ENCODE measurements around the gene JMJD7.

The JMJD7 gene

DNA sequence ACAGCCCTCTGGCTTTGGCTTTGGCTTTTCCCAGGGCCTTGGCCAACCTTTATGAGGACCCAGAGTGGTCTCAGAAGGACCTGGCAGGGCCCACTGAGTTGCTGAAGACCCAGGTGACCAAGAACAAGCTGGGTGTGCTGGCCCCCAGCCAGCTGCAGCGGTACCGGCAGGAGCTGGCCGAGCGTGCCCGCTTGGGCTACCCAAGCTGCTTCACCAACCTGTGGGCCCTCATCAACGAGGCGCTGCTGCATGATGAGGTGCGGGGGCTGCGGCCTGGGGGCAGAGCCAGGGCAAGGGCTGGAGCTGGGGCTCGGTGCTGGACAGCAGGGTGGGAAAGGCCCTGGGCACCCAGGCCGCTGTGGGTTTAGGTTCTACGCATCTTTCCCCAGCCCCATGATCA lies 16.9 kb downstream of the JMJD7 start:
- no peak for DNase-seq (ENCODE audit: low spot score)

DNA sequence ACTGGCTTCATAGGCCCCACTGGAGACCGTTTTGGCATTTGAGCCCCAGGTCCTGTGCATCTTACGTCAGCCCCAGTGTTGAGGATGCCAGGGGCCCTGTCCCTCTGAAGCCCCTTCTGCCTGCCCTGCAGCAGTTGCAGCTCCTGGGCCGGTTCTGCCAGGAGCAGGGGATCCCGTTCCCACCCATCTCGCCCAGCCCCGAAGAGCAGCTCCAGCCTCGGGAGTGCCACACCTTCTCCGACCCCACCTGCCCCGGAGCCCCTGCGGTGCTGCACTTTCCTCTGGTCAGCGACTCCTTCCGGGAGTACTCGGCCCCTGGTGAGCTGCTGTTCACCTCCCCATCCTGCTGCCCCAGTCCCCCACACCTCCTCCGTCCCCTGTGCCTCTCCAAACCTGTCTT lies 19.3 kb downstream of the JMJD7 start:
- DNase-seq (ENCODE audit: low spot score): no peak

DNA sequence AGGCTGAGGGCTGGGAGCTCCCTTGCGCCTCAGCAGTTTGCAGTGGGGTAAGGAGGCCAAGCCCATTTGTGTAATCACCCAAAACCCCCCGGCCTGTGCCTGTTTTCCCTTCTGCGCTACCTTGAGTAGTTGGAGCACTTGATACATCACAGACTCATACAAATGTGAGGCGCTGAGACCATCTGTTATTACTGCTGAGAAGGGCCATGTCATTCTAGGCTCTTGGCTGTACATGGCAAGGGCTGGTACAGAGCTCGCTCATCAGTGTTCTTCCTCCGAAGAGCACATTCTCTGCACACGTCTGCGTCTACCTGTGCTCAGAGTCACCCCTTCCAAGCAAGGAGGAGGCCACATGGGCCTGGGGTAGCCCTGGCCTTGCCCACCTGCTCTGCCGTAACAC lies 20.1 kb downstream of the JMJD7 start:
- DNase-seq (ENCODE audit: low spot score): no peak

DNA sequence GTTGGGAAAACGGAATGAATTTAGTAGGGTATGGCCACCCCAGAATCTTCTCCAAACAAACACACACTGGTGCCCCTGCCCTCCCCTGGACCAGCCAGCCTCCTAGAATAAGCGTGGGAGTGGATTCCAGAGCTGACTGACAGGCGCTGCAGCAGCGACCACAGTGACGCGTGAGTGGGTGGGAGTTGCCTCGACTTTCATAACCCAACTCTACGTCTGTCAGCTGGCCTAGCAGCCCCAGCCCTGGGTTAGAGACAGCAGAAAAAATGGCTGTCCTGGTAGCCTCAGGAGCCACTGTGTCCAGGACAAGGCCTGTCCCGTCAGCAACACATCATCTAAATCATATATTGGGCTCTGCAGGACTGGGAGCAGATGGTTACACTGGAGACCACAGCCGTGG lies 20.7 kb downstream of the JMJD7 start:
- no peak for DNase-seq (ENCODE audit: low spot score)

DNA sequence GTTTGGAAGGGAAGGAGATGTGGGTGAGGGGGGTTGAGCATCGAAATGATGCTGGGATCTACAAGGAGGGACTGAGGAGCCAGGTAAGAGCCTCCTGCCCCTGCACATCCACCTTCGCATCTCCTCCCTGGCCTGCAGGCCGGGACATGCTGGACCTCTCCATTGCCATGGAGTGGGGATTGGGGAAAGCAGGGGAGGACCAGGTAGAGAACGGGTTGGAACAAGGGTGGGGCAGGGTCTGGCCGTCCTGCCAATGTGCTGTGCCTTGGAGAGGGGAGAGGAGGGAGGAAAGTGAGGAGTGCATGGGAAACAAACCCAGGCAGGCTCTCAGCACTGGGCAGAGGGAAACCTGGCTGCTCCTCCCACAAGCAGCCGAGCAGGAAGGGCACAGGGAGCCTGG lies 21.3 kb downstream of the JMJD7 start:
- DNase-seq (ENCODE audit: low spot score): no peak

DNA sequence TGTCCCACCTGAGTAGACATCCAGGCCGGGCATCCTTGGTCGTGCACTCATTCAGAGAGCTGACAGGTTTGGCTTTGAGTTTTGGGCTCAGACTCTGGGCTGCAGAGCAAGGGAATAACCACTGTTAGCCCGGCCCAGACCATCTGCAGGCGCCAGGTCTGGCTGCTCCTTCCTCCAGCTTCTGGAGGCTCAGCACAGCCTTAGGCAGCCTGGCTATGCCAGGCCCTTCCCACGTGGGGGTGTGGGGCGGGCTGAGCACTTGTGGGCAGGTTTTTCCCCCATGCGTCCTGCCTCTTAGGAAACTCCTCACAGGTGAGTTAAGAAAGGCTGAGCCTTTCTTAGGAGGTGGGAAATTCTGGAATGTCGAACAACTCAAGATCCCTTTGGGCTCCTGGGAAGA lies 22.0 kb downstream of the JMJD7 start:
- no peak for DNase-seq (ENCODE audit: low spot score)

DNA sequence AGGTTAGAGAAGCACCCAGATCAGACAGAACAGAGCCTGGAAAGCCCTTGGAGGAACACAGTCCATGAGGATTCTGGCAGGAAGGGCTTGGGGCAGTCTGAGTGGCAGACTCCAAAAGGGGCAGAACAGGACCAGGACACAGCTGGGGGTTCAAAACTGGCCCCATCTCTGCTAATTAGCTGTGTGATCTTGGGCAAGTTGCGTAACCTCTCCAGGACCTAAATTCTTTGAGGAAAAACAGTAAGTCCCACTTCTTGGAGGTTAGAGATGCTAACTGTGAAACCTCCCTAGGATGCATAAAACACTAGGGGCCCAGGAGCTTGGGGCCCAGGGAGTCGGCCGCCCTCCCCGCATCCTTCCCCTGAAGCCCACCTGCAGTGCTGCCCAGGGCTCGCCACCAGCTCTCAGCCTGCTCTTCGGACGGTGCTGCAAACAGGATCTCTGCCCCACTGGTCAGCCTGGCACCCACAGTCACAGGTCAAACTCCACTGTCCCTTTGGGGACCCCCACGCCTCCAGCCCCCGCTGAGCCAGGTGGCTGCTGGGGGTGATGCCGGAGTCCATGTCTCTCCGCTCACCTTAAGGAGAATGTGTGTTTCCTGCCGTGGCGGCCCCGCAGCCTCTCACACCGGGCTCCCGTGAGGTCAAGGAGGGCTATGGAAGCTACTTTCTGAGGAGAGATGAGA lies 22.7 kb downstream of the JMJD7 start:
- no peak for DNase-seq (ENCODE audit: low spot score)

DNA sequence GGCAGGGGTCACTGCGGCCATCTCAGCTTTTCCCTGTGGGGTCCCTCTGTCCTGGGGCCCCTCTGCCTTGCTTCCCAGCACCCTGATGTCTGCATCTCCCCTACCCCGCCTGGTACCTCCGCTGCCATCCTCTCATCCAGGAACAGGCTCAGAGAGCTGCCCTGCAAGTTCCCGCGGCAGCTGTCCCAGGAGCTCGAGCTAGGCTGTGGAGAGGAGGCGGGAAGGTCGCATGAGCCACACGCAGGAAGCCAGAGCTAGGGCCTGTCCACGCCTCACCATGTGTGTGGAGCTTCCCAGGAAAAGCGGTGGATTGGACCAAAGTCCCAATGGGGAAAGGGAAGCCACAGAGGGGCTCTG lies 23.3 kb downstream of the JMJD7 start:
- DNase-seq (ENCODE audit: low spot score): no peak

DNA sequence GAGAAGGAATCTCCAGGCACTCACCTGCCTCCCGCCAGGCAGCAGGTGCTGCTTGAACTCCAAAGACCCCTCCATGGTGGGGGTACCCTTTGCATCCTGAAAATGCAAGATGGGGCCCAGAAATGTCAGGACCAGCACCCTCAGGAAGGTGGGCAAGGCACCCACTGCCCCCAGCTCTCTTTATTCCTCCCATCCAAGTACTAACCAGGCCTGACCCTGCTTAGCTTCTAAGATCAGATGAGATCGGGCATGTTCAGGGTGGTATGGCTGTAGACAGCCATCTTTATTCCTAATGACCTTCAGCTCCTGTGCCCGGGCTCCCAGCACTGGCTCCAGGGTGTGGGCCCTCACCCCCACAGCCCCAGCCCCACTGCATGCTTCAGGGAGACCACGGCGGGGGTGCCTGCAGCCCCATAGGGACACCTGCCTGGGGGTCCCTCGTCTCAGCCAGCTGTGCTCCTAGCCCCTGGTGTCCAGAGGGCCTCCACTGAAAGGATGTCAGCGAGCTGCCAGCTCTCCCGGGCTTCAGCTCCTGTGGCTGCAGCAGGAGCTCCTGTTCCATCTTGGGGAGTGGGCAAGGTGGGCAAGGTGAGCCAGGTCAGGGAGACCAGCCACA lies 24.0 kb downstream of the JMJD7 start:
- DNase-seq (ENCODE audit: low spot score): no peak

DNA sequence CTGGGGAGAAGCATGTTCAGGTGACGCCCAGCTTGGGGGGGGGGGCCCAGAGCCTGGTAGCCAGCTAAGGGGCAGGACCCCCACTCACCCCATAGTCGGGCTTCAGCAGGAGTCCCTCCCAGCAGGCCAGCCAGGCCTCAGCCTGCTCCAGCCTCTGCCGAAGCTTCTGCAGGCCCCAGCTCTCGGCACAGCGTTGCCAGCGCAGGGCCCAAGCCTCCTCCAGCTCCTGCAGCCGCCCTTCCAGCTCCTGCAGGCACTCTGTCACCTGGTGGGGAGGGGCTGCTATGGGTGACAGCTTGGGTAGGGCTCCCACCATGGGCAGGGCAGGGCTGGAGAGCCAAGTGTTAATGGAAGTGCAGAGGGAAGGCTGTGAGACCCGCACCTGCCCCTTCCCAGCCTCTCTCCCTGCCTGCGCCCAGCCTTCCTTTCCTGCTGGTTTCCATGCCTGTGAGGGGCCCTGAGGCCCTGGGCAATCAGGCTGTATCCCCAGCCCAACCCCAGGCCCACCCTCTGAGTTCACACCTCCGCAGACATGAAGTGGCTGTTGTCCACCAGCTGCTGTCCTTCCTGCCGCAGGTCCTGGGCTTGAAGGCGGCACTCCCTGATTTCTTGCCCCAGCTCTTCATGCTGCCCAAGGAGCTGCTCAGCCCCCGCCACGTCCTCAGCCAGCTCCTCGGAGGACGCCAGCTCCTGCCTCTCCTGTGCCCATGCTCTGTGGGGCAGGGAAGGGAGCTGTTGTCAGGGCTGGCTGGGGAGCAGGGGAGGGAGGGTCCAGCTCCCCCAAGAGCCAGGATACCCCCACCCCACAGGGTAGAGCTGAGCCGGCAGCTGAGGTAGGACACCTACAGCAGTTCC lies 25.1 kb downstream of the JMJD7 start:
- no peak for DNase-seq (ENCODE audit: low spot score)

DNA sequence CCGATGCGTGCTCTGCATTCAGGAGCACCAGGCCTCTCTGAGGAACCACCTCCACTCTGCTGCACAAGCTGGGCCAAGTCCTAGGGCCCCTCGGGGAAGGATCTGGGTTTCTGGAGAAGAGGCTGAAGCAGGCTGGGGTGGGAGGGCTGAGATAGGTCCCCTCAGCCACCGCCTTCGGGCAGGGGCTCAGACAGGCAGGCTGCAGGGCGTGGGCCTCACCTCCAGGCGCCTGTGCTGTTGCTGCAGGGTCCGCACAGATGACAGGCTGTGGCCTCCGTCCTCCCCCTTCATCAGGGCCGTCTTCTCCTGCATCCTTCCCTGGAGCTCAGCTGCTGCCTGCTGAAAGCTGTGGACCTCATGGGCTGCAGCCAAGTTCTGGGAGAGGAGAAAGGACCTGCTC lies 25.9 kb downstream of the JMJD7 start:
- no peak for DNase-seq (ENCODE audit: low spot score)

DNA sequence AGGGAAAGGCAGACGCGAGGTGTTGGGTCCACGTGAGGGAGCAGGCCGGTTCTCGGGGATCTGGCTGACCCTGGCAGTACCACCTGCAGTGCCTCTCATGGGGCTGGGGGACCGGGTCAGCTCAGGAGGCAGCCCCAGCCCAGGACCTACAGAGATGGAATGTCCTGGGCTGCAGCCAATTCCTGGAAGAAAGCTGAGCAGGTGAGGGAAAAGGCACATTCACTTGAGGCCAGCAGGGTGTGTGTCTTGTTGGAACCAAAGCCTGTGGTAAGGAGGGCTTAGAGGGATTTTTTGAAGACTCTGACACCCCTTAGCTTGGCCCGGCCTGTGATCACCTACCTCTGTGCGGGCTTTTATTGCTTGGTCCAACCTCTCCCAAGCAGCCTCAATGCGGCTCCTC lies 26.6 kb downstream of the JMJD7 start:
- no peak for DNase-seq (ENCODE audit: low spot score)

DNA sequence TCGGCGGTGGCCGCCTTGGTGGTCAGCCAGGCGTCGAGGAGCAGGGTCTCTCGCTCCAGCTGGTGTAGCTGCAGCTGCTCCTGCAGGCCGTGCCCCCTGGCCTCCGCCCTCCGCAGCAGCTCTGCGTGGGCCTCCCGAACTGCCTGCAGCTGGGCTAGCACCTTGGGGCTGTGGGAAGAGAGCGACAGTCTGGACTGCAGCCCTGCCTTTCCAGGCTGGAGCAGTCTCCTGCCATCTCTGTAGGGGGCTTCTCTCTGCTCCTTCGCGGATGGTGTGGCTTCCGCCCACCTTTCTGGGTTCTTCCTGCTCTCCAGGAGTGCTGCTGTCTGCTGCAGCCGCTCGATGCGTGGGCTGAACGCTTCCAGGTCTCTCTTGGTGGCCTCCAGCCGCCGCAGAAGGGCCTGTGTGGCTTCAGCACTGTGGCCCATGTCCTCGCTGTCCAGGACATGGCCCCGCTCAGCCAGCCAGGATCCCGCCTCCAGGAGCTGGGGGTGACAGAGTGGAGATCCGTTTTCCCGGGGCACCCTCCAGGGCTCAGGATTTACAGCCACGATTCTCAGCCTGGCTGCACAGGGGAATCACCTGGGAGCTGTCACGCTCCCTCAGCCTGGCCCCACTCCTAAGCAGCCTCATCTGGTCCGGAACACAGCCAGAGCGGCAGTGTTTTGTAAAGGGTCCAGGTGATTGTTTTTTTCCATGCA lies 27.5 kb downstream of the JMJD7 start:
- DNase-seq (ENCODE audit: low spot score): no peak

DNA sequence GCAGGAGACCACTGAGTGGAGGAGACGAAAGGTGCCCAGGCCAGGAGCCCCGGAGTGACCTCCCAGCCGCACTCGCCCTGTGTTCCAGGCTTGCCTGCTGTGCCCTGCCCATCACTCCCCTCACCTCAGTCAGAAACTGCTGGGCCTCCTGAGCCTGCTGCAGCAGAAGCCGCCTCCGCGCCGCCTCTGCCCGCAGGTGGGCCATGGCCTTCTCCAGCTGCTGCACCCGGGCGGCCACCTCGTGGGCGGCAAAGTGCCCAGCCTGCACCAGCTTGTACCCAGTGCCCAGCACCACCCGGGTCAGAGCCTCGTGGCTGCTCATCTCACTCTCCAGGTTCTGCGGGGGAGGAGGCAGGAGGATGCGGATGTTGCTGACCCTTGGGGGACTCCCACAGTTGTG lies 28.4 kb downstream of the JMJD7 start:
- no peak for DNase-seq (ENCODE audit: low spot score)

DNA sequence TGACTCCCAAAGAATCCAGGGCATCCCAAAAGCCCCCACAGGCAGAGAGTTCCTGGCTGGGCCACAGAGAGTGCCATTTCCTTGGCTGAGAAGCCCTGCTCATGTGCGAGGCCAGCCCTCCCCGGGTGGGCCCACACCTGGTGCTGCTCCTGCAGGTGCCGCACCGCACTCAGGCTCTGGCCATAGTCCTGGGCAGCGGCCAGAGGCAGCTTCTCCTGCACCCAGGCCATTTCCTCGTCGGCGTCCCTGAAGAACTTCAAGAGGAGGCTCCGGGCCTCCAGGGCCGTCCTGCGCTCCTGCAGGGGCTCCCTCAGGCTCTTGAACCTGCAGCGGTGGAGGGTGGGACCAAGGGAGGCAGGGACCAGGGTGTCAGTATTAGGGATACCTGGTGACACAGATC lies 28.8 kb downstream of the JMJD7 start:
- DNase-seq (ENCODE audit: low spot score): no peak

DNA sequence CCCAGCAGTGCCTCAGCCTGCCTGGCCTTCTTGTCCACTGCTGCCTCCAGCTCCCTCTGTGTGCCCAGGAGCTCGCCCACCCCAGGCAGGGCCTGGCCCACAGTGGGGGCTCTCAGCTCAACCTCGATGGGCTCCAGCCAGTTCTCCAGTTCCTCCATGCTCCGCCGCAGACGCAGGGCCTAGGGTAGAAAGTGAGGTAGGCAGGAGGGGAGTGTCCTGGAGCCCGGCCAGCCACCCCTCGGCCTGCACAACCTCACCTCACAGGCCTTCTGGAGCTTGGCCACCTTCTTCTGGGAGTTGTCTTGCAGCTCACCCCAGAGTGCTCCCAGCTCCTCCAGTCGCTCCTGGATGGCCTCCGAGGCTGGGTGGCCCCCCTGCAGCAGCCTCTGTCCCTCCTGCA lies 29.4 kb downstream of the JMJD7 start:
- no peak for DNase-seq (ENCODE audit: low spot score)

DNA sequence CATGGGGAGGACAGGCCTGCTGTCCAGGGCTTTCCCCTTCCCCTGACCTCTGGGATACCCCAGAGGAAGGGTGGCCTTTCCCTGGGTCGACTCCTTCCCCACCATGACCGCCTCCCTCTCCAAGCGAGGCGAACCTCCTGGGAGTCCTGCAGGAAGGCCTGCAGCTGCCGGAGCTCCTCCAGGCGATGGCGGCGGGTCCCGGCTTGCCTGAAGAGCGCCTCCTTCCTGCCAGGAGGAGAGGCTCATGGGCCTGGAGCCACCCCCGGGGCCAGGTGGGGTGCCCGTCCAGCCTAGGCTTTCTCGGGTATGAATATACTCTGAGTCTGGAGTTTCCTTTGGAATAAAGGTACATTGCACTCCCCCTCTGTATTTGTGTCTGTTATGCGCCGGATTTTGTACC lies 30.9 kb downstream of the JMJD7 start:
- no peak for DNase-seq (ENCODE audit: low spot score)

DNA sequence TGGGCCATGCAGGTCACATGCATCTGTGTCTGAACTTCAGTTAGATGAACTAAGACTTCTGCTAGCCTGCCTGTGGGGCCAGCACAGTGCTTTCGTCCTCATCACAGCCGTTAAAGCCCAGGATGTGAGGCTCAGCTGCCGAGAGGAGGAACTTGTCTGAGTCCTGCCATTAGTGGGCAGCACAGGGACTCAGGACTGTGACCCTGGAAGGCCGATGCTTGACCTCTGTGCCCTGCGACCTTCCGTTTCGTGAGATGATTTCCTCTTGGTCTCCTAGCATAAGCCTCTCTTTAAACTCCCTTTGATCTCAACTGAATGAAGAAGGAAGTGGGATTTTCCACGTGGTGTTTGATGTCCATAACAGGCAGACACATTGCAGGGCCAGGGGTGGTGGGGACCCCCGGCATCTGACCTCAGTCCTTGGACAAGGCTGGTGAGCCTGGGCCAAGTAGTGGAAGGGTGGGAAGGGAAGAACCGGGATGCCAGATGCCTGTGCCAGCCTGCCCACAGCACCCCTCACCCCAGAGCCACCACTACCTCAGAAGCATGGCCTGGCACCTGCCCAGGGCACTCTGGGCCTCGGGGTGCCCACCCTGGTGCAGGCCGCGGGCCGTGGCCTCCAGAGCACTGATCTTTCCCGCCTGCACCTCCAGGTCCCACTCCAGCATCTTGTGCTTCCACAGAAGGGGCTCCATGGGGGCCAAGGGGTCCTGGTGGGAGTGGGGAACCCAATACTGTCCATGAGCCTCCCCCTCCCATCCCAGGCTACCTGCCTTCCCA lies 32.3 kb downstream of the JMJD7 start:
- DNase-seq (ENCODE audit: low spot score): no peak

DNA sequence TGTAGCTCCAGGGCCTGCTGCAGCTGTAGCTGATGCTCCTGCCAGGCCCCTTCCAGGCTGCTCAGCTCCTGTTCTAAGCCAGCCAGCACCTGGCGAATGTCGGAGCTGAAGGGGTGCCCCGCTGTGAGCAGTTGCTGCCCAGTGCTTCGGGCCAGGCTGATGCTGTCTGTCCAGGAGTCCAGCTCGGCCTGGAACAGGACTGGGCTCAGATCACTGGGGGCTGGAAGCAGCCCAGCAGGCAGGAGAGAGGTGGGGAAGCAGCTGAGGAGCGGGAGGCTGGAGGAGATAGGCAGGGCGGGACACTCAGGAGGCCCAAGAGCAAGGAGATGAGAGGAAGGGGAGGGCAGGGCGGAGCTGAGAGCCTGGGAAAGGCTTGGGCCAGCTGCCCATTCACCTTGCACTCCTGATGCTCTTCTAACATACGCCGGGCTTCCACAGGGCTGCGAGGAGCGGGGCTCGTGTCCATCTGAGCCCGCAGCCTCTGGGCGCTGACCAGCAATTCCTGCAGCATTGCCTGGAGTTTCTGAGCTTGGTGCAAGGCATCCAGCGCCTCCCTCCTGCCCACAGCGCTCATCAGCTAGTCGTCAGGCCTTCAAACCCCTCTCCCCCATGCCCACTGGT lies 34.0 kb downstream of the JMJD7 start:
- no peak for DNase-seq (ENCODE audit: low spot score)

DNA sequence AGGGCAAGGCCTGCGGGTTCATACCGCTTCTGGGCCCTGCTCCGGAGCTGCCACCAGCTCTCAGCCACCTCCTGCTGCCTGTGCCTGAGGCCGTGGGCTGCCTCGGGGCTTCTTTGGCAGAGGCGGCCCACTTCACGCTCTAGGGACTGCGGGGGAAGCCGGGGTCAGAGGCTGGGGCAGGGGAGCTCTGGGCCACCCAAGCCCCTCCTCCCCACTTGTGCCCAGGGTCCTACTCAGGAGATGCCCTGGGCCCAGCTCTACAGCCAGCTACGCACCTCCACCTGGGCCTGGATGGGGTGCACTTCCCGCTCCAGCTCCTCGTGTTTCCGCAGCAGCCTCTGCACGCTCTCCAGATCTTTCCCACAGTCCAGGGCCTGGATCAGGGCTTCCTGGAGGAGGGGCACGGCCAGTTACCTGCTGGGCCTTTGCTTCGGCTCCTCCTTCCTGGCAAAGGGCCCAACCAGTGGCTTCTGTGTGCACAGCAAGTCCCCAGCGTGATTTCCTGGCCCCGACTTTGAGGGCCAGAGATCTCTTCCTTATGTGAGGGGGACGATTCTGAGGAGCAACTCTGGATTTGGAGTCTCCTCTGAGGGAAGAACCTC lies 34.7 kb downstream of the JMJD7 start:
- no peak for DNase-seq (ENCODE audit: low spot score)

DNA sequence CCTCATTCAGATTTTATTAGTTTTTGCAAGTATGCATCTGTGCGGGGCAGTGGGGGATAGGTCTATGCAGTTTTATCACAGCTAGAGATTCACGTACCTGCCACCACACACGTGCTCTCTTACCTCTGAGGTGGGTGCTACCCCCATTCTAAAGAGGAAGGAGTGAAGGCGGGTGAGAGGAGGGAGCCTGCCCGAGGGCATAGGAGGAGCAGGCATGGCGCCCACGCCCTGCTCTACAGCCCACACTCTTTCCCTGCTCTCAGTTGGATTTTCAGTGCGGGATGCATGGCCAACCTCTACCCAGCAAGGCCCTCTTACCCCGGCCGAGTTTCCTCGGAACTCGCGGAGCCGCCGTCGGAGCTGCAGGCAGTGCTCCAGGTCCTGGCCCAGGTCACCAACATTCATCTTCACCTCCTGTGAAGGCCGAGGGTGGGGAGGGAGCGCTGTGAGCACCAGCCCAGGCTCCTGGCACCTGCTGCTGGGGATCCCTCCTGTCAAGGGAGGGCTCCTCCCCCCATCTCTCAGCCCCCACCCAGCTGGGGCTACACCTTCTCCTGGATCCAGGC lies 37.7 kb downstream of the JMJD7 start:
- DNase-seq (ENCODE audit: low spot score): no peak
